ENCODE measurements around the gene COL27A1.

The COL27A1 gene

DNA sequence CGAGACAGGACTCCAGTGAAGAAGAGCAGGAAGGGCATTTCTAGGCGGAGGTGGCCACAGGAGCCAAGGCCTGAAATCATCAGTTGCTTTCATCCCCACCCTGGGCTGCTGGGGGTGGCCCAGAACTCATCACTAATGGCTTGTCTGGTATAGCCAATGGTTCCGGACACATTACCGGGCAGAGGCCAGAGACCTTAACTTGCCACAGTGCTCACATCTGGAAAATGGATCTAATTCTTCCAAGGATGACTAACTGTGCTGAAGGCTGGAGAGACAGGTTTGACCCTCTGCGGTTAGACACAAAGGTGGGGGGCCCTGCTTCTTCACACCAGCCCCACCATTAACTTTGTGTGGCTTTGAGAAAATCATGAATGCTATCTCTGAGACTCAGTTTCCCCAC, 6.2 kb upstream of the COL27A1 start:
- DNase-seq (ENCODE audit: low read depth): no peak

GRCh38 chr9:114149765-114150340, 5.5 kb upstream of the COL27A1 start:
- no peak for DNase-seq (ENCODE audit: low read depth)

GRCh38 chr9:114150608-114151007, 4.7 kb upstream of the COL27A1 start:
- DNase-seq (ENCODE audit: low read depth): no peak

DNA sequence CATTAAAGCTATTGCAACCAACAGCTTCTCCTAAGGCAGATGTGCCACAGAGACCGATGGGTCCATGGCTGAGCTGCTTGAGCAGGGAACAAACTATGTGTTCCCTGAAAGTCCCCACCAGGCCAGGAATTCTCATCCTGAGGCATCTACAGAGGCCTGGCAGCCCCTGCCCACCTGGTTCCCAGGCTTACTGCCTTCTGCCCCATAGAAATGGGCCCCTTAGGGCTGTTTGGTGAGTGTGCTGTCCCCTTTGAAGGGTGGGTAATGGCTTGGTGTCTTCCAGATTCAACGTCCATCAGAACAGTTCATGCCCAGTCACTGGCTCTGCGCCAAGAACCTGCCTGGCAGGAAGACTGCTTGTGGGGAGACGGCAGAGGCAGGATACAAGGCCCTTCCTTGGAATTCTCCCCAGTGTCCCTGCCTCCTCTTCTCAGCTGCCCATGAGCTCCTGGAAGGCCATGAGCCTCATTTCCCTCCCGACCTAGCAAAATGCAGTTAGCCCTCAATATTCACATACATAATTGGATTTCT, 3.8 kb upstream of the COL27A1 start:
- no peak for DNase-seq (ENCODE audit: low read depth)

- no peak for DNase-seq (ENCODE audit: low read depth)
Measured at GRCh38 chr9:114153761-114154599, 1.4 kb upstream of the COL27A1 start.

- DNase-seq (ENCODE audit: low read depth): no peak
Measured at GRCh38 chr9:114154600-114155102, 686 bp upstream of the COL27A1 start.

- DNase-seq (ENCODE audit: low read depth): no peak
Measured at GRCh38 chr9:114155995-114156656, 789 bp downstream of the COL27A1 start.

- DNase-seq (ENCODE audit: low read depth): no peak
Measured at GRCh38 chr9:114156657-114157421, 1.5 kb downstream of the COL27A1 start.

- DNase-seq (ENCODE audit: low read depth): no peak
Measured at GRCh38 chr9:114157516-114158176, 2.3 kb downstream of the COL27A1 start.

- no peak for DNase-seq (ENCODE audit: low read depth)
Measured at GRCh38 chr9:114158482-114159130, 3.3 kb downstream of the COL27A1 start.

DNA sequence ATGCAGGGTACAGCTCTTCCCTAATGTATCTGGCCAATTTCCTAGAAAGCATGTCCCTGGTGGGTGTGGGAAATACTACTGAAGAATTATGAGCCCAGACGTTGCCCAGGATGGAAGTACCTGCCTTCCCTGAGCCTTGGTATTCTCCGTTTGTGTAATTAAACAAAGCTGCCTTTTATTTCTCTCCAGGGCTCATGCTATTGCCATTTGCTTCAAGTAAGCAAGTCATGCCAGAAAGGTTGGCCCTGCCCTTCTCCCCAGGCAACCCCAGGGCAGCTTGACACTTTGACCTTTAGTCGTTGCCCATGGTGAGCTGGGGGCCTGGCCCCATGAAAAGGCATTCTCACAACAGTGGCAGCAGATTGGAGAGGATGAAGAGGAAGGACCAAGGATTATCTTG, 4.4 kb downstream of the COL27A1 start:
- DNase-seq (ENCODE audit: low read depth): no peak

- no peak for DNase-seq (ENCODE audit: low read depth)
Measured at GRCh38 chr9:114161513-114161912, 6.2 kb downstream of the COL27A1 start.

DNA sequence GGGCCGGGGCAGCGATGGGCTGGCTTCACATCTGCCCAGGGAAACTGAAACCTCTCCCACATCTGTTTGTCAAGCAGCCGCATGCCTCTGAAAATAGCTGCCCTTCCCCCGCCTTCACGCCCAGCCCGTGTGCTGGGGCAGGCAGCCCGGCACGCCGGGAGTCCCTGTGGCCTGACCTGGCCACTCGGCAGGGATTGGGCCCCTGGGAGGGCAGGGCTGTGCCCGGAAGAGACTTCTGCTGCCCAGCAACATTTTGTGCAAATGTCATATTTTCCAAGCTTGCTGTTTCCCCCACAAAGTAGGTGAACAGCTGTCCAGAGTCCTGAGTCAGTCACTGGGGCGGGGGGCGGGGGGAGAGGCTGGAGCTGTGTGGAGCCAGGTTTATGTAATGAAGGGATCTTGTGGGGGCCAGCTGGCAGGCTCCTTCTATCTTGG, 8.2 kb downstream of the COL27A1 start:
- DNase-seq (ENCODE audit: low read depth): no peak

- no peak for DNase-seq (ENCODE audit: low read depth)
Measured at GRCh38 chr9:114164191-114164794, 9.0 kb downstream of the COL27A1 start.

GRCh38 chr9:114165407-114166102, 10.2 kb downstream of the COL27A1 start:
- DNase-seq (ENCODE audit: low read depth): no peak

DNA sequence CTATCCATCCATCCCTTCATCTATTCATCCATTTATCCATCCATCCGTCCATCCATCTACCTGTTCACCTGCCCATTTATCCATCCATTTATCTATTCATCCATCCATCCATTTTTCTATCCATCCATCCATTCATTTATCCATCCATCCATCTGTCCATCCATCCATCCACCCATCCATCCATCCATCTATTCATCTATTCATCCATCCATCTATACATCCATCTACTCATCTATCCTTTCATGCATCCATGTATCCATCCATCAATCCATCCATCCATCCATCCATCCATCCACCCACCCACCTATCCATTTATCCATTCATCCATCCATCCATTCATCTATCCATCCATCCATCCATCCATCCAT, 10.8 kb downstream of the COL27A1 start:
- DNase-seq (ENCODE audit: low read depth): no peak

- DNase-seq (ENCODE audit: low read depth): no peak
Measured at GRCh38 chr9:114166614-114167572, 11.6 kb downstream of the COL27A1 start.

DNA sequence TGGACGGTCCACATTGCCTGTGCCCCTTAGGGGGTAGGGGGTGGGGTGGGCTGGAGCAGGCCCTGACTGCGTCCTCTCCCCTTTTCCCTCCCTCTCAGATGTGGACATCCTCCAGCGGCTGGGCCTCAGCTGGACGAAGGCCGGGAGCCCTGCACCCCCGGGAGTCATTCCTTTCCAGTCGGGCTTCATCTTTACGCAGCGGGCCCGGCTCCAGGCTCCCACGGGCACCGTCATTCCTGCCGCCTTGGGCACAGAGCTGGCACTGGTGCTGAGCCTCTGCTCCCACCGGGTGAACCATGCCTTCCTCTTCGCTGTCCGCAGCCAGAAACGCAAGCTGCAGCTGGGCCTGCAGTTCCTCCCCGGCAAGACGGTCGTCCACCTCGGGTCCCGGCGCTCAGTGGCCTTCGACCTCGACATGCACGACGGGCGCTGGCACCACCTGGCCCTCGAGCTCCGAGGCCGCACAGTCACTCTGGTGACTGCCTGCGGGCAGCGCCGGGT, 12.3 kb downstream of the COL27A1 start:
- DNase-seq (ENCODE audit: low read depth): no peak
